Measurements from ENCODE around the gene ZNF583.

DNA sequence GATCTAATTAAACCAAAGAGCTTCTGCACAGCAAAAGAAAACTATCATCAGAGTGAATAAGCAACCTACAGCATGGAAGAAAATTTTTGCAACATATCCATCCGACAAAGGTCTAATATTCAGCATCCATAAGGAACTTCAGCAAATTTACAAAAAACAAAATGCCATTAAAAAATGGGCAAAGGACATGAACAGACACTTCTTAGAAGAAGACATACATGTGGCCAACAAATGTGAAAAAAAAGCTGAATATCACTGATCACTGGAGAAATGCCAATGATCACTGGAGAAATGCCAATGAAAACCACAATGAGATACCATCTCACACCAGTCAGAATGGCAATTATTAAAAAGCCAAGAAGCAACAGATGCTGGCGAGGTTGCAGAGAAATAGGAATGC is 43.3 kb upstream of the ZNF583 start:
- no peak for TF ChIP-seq L3MBTL2 (IDR thresholded peaks at IDR 0.05)
- TF ChIP-seq PHF21A (IDR thresholded peaks at IDR 0.05; ENCODE audit: borderline replicate concordance, low read depth), result no peak
- TF ChIP-seq, protein P1, sequence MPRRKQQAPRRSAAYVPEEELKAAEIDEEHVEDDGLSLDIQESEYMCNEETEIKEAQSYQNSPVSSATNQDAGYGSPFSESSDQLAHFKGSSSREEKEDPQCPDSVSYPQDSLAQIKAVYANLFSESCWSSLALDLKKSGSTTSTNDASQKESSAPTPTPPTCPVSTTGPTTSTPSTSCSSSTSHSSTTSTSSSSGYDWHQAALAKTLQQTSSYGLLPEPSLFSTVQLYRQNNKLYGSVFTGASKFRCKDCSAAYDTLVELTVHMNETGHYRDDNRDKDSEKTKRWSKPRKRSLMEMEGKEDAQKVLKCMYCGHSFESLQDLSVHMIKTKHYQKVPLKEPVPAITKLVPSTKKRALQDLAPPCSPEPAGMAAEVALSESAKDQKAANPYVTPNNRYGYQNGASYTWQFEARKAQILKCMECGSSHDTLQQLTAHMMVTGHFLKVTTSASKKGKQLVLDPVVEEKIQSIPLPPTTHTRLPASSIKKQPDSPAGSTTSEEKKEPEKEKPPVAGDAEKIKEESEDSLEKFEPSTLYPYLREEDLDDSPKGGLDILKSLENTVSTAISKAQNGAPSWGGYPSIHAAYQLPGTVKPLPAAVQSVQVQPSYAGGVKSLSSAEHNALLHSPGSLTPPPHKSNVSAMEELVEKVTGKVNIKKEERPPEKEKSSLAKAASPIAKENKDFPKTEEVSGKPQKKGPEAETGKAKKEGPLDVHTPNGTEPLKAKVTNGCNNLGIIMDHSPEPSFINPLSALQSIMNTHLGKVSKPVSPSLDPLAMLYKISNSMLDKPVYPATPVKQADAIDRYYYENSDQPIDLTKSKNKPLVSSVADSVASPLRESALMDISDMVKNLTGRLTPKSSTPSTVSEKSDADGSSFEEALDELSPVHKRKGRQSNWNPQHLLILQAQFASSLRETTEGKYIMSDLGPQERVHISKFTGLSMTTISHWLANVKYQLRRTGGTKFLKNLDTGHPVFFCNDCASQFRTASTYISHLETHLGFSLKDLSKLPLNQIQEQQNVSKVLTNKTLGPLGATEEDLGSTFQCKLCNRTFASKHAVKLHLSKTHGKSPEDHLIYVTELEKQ (CRISPR knock-in tag; IDR thresholded peaks at IDR 0.05), result no peak
- TF ChIP-seq MXI1 (IDR thresholded peaks at IDR 0.05; ENCODE audit: low read depth, low read length), result no peak
- no peak for TF ChIP-seq MTA1 (IDR thresholded peaks at IDR 0.05; ENCODE audit: borderline replicate concordance)
- no peak for TF ChIP-seq RBM39 (optimal IDR thresholded peaks at IDR 0.05; ENCODE audit: low read depth, low read length)
